ENCODE data around the gene COL25A1. TPM values are rescaled to one million over a fixed set of nuclear protein-coding genes. Genes with fewer than 3 reads are reported as not detected.

COL25A1 gene
- total RNA-seq, 1 experiment from 2014 or later = 4.2 TPM

- H3K79me1 ChIP-seq (ENCODE audit: insufficient read depth, low read depth, low read length, poor library complexity, severe bottlenecking) = no peaks in the 10 kb centered on the region
- no peak overlapping the region for H3K14ac ChIP-seq (ENCODE audit: insufficient read depth, low read length)
- H4K8ac ChIP-seq (replicated peaks; ENCODE audit: insufficient read length, low read depth, low read length) = no peak overlapping the region
- no CpG with 5 or more reads among the region's 3 CpGs for WGBS (ENCODE audit: extremely low coverage, insufficient read length, low lambda C conversion rate)
- H2BK20ac ChIP-seq (ENCODE audit: low read depth, low read length, poor library complexity, severe bottlenecking) = no peak overlapping the region
- no peak overlapping the region for H4K5ac ChIP-seq (ENCODE audit: insufficient read length, low read depth, low read length)
- H3K4ac ChIP-seq (ENCODE audit: low read depth, low read length) = no peak overlapping the region
- no peaks in the 10 kb centered on the region for H3K27me3 ChIP-seq (ENCODE audit: insufficient read depth, low read length)
- H3T11ph ChIP-seq (ENCODE audit: low read length) = no peak overlapping the region
- H2BK15ac ChIP-seq (ENCODE audit: low read depth, low read length) = no peak overlapping the region
- Mint-ChIP-seq H3K27ac (no peak overlapping the region), H3K36me3 (ENCODE audit: insufficient read depth in 1 of 3, low read depth in 3 of 3) (peaks cover 0 to 6% (median 0%) of the 10 kb centered on the region in 3 experiments; a peak in 5 of 7 replicates), H3K9me3 (peaks cover 3 to 6% of the 10 kb centered on the region in 2 experiments; a peak in 1 of 5 replicates), H3K4me1 (peaks cover 10 to 11% of the 10 kb centered on the region in 2 experiments), H3K27me3 (ENCODE audit: low read depth) (no peaks in the 10 kb centered on the region), H3K4me3 (no peak overlapping the region)
- no peaks in the 10 kb centered on the region for H3K9me3 ChIP-seq (ENCODE audit: control insufficient read depth, low read depth, low read length)
- no peaks in the 10 kb centered on the region for H4K20me1 ChIP-seq (ENCODE audit: control insufficient read depth, insufficient read depth, insufficient read length)
- no peak overlapping the region for H2AK5ac ChIP-seq (ENCODE audit: insufficient read length, low read length)
- H3K9ac ChIP-seq (ENCODE audit: extremely low read depth, insufficient read length, low read length) = no peak overlapping the region
- H4K91ac ChIP-seq (ENCODE audit: insufficient read length, low read depth, low read length) = no peak overlapping the region
- TF ChIP-seq CTCF (conservative IDR thresholded peaks at IDR 0.05) = no peak
- H3K27ac ChIP-seq (ENCODE audit: insufficient read length, low read depth, low read length) = no peak overlapping the region
- no peak overlapping the region for H2BK120ac ChIP-seq (ENCODE audit: low read depth, low read length, poor library complexity, severe bottlenecking)
- H3K23me2 ChIP-seq (ENCODE audit: insufficient read length, low read depth, low read length, poor library complexity, severe bottlenecking) = no peaks in the 10 kb centered on the region
- no peak overlapping the region for H3K4me2 ChIP-seq (ENCODE audit: insufficient read depth, insufficient read length, low read length)
- no peaks in the 10 kb centered on the region for H3K79me2 ChIP-seq (ENCODE audit: insufficient read depth, low read length)
- H3K4me1 ChIP-seq (ENCODE audit: insufficient read depth, low read length) = peaks cover 2% of the 10 kb centered on the region; the same call in 1 of the 2 replicates
- no peak for DNase-seq
- no peak overlapping the region for H3K23ac ChIP-seq (ENCODE audit: insufficient read length, low read depth, low read length)
- H3K56ac ChIP-seq (ENCODE audit: insufficient read length, low read depth, low read length) = no peak overlapping the region
- no peak overlapping the region for H3K18ac ChIP-seq (ENCODE audit: insufficient read length, low read depth, low read length)
- H2AFZ ChIP-seq (ENCODE audit: low read length) = no peak overlapping the region
- no peak overlapping the region for H2BK12ac ChIP-seq (ENCODE audit: insufficient read length, low read depth, low read length)
- no peak overlapping the region for H2BK5ac ChIP-seq (ENCODE audit: insufficient read length, low read length)
Measured at GRCh38 chr4:109011241-109012026, 291.0 kb downstream of the COL25A1 start.
